B cell (primary cell): Measurements from ENCODE around the gene PCSK4.

Experiments
- CTCF ChIP-seq: fragments of 200-600 bp; IDR thresholded peaks from one replicate; pipeline ENCODE4 v1.8.0; 2022; ENCODE audit warnings: antibody characterized with exemption, mild to moderate bottlenecking
- EZH2 ChIP-seq: IDR thresholded peaks from 2 replicates; pipeline ENCODE4 v1.6.1; 2012; ENCODE audit warnings: borderline replicate concordance, low read depth, mild to moderate bottlenecking, moderate library complexity, low read length; ENCODE audit not compliant: insufficient read depth, poor library complexity, severe bottlenecking

GRCh38 chr19:1471515-1472160, 18.5 kb downstream of the PCSK4 start:
- TF ChIP-seq CTCF (no peak), EZH2 (no peak)
